Suppressor macrophage (primary cell): ENCODE results near the gene PHOX2B.

Experiments used
- DNase-seq, 4 experiments: peaks; one replicate each; pipeline ENCODE4 v3.0.0-alpha.2; 2020 to 2022

Gene PHOX2B

GRCh38 chr4:41709844-41710481 is 38.6 kb downstream of the PHOX2B start:
- DNase-seq, result no peak

GRCh38 chr4:41703785-41704184 is 44.7 kb downstream of the PHOX2B start:
- DNase-seq, result no peak

GRCh38 chr4:41702770-41703169 is 45.8 kb downstream of the PHOX2B start:
- DNase-seq, result no peak

- no peak for DNase-seq
Observed at GRCh38 chr4:41701983-41702382, 46.5 kb downstream of the PHOX2B start.

GRCh38 chr4:41696763-41697162 is 51.8 kb downstream of the PHOX2B start:
- no peak for DNase-seq

GRCh38 chr4:41696131-41696530 is 52.4 kb downstream of the PHOX2B start:
- no peak for DNase-seq
